Stimulated activated naive CD8-positive, alpha-beta T cell treated with anti-CD3 and anti-CD28 coated beads, Interleukin-15, amount 100 ng/mL, for 72 hours (primary cell): ENCODE measurements around the gene BHLHE40.

Source experiments
- ATAC-seq: fragments of 150-1000 bp; cut with Tn5 transposase; 2 replicates; pipeline ENCODE4 v1.10.0; 2021; ENCODE audit warnings: mild to moderate bottlenecking, moderate library complexity
- DNase-seq, 2 donors: peaks; one replicate each; pipeline ENCODE4 v3.0.0; 2021 to 2022
- H3K27ac Mint-ChIP-seq, 2 donors: one replicate each; pipeline ENCODE4 v1.8.0; 2022; ENCODE audit warnings: mild to moderate bottlenecking in 2 of 2, mixed read lengths in 2 of 2, moderate library complexity in 2 of 2
- H3K27me3 Mint-ChIP-seq: one replicate; pipeline ENCODE4 v1.8.0; 2022; ENCODE audit warnings: mixed read lengths
- H3K4me1 Mint-ChIP-seq: one replicate; pipeline ENCODE4 v1.8.0; 2022; ENCODE audit warnings: mild to moderate bottlenecking, mixed read lengths
- H3K4me3 Mint-ChIP-seq, 2 donors: one replicate each; pipeline ENCODE4 v1.8.0; 2022; ENCODE audit warnings: mild to moderate bottlenecking in 2 of 2, mixed read lengths in 2 of 2, moderate library complexity in 1 of 2
- H3K9me3 Mint-ChIP-seq, 2 donors: one replicate each; pipeline ENCODE4 v1.8.0; 2022; ENCODE audit warnings: mixed read lengths in 2 of 2

BHLHE40 gene

DNA sequence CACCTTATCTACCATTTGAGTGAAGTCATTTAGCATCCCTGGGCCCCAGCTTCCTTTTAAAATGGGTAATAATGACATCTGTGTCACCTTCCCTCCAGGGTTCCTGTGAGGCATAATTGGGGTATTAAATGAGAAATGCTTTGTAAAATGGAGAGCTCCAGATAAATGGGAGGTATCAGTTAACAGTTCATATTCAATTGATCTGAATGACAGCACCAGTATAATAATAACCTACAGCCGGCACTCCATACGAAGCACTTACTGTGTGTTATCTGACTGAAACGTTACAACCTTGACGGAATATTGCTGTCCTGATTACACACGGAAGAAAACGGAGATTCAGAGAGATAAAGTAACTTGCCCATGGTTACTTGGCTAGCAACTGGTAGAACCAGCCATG is 53.6 kb downstream of the BHLHE40 start:
- no peak overlapping the region for H3K4me3 Mint-ChIP-seq
- ATAC-seq (no peak), DNase-seq (no peak)
- no peaks in the 10 kb centered on the region for H3K9me3 Mint-ChIP-seq
- peaks cover 30% of the 10 kb centered on the region for H3K27me3 Mint-ChIP-seq
- H3K4me1 Mint-ChIP-seq = peaks cover 33% of the 10 kb centered on the region
- no peak overlapping the region for H3K27ac Mint-ChIP-seq
